ENCODE data around the gene B2M.
"Not testable (repeated sequence)": the region's sequence is repeated elsewhere in the genome, so short reads cannot be mapped to it uniquely, and the experiment has no call there.

Gene B2M

GRCh38 chr15:44692659-44693058, 18.7 kb upstream of the B2M start:
- TF ChIP-seq GATA1 (IDR thresholded peaks at IDR 0.05; ENCODE audit: low read depth, low read length) (no peak), POLR2A (IDR thresholded peaks at IDR 0.05; ENCODE audit: low read length) (no peak)
- no peak for DNase-seq

GRCh38 chr15:44694416-44694815, 16.9 kb upstream of the B2M start:
- TF ChIP-seq GATA1 (IDR thresholded peaks at IDR 0.05; ENCODE audit: low read depth, low read length) (no peak), POLR2A (IDR thresholded peaks at IDR 0.05; ENCODE audit: low read length) (no peak)
- DNase-seq, result no peak

DNA sequence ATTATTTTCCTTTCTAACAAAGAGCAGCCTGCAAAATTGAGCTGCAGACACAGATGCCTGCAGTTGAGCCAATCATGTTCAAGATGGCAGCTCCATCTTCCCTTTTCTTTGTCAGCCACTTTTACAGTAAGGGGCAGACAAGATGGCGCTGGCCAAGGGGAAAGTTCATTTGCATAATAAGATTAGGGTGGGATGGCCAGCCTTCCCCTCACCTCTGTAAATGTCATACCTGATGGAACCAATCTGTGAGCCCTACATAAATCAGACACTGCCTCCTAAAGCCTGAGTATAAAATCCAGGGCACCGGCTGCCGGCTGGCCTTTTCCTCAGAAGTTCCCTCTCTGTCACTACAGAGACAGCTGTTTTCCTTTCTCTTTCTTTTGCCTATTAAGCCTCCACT, 16.0 kb upstream of the B2M start:
- no peak for DNase-seq
- no peak for TF ChIP-seq GATA1 (IDR thresholded peaks at IDR 0.05; ENCODE audit: low read depth, low read length)
- no peak for TF ChIP-seq POLR2A (IDR thresholded peaks at IDR 0.05; ENCODE audit: low read length)

GRCh38 chr15:44697014-44697413, 14.3 kb upstream of the B2M start:
- TF ChIP-seq POLR2A (IDR thresholded peaks at IDR 0.05; ENCODE audit: low read length), result no peak
- TF ChIP-seq GATA1 (IDR thresholded peaks at IDR 0.05; ENCODE audit: low read depth, low read length), result no peak
- DNase-seq, result no peak

DNA sequence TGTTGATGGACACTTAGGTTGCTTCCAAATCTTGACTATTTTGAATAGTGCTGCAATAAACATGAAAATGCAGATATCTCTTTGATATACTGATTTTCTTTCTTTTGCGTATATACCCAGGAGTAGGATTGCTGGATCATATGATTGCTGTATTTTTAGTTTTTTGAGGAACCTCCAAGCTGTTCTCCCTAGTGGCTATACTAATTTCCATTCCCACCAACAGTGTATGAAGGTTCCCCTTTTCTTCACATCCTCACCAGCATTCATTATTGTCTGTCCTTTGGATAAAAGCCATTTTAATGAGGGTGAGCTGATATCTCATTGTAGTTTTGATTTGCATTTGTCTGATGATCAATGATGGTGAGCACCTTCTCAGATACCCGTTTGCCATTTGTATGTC, 12.7 kb upstream of the B2M start:
- DNase-seq, result no peak
- TF ChIP-seq GATA1 (IDR thresholded peaks at IDR 0.05; ENCODE audit: low read depth, low read length), result no peak
- TF ChIP-seq POLR2A (IDR thresholded peaks at IDR 0.05; ENCODE audit: low read length), result no peak

DNA sequence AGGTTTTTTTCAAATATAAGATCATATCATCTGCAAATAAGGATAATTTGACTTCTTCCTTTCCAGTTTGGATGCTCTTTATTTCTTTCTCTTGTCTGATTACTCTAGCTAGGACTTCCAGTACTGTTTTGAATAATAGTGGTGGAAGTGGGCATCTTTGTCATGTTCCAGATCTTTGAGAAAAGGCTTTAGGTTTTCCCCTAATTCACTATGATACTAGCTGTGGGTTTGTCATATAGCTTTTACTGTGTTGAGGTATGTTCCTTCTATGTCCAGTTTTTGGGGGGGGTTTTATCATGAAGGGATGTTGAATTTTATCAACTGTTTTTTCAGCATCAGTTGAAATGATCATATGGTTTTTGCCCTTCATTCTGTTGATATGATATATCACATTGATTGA, 10.6 kb upstream of the B2M start:
- not testable (repeated sequence) for DNase-seq

GRCh38 chr15:44705986-44706385, 5.3 kb upstream of the B2M start:
- TF ChIP-seq POLR2A (IDR thresholded peaks at IDR 0.05; ENCODE audit: low read length) (no peak), GATA1 (IDR thresholded peaks at IDR 0.05; ENCODE audit: low read depth, low read length) (no peak)
- DNase-seq, result no peak

DNA sequence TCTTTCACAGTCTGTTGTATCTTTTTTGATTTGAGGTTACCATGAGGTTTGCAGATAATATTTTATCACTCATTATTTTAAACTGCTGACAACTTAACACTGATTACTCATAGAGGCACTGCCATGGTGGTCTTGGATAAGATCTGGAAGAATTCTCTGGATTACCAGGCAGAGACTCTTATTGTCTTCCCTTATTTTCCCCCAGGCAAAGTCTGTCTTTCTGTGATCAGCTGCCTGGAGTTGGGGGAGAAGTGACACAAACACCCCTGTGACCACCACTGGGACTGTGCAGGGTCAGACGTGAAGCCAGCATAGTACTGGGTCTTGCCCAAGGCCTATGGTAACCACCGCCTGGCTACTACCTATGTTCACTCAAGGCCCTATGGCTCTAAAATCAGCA, 4.9 kb upstream of the B2M start:
- no peak for TF ChIP-seq POLR2A (IDR thresholded peaks at IDR 0.05; ENCODE audit: low read length)
- no peak for TF ChIP-seq GATA1 (IDR thresholded peaks at IDR 0.05; ENCODE audit: low read depth, low read length)
- DNase-seq, result no peak

DNA sequence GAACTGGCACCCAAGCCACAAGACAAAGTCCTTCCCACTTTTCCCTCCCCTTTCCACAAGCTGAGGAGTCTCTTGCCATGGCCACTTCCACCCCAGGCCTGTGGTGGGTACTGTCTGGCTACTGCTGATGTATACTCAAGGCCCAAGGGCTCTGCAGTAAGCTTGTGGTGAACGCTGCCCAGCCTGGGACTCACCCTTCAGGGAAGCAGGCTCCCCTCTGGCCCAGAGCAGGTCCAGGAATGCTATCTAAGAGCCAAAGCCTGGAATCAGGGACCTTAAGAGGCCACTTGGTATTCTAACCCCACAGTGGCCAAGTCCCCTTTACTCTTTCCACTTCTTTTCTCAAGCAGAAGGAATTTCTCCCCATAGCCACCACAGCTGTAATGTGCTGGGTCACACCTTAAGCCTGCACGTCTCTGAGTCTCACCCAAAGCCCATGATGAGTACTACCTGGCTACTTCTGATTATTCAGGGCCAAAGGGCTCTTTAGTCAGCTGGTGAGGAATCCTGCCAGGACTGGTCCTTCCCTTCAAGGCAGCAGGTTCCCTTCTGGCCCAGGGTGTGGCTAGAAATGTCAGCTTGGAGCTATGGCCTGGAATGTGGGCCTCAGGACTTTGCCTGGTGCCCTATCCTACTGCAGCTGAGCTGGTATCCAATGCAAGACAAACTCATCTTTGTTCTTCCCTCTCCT, 4.2 kb upstream of the B2M start:
- no peak for DNase-seq
- no peak for TF ChIP-seq GATA1 (IDR thresholded peaks at IDR 0.05; ENCODE audit: low read depth, low read length)
- TF ChIP-seq POLR2A (IDR thresholded peaks at IDR 0.05; ENCODE audit: low read length), result no peak

DNA sequence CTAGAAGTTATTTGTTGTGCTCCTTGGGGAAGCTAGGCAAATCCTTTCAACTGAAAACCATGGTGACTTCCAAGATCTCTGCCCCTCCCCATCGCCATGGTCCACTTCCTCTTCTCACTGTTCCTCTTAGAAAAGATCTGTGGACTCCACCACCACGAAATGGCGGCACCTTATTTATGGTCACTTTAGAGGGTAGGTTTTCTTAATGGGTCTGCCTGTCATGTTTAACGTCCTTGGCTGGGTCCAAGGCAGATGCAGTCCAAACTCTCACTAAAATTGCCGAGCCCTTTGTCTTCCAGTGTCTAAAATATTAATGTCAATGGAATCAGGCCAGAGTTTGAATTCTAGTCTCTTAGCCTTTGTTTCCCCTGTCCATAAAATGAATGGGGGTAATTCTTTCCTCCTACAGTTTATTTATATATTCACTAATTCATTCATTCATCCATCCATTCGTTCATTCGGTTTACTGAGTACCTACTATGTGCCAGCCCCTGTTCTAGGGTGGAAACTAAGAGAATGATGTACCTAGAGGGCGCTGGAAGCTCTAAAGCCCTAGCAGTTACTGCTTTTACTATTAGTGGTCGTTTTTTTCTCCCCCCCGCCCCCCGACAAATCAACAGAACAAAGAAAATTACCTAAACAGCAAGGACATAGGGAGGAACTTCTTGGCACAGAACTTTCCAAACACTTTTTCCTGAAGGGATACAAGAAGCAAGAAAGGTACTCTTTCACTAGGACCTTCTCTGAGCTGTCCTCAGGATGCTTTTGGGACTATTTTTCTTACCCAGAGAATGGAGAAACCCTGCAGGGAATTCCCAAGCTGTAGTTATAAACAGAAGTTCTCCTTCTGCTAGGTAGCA, 851 bp upstream of the B2M start:
- peak; percentile 65 for DNase-seq

DNA sequence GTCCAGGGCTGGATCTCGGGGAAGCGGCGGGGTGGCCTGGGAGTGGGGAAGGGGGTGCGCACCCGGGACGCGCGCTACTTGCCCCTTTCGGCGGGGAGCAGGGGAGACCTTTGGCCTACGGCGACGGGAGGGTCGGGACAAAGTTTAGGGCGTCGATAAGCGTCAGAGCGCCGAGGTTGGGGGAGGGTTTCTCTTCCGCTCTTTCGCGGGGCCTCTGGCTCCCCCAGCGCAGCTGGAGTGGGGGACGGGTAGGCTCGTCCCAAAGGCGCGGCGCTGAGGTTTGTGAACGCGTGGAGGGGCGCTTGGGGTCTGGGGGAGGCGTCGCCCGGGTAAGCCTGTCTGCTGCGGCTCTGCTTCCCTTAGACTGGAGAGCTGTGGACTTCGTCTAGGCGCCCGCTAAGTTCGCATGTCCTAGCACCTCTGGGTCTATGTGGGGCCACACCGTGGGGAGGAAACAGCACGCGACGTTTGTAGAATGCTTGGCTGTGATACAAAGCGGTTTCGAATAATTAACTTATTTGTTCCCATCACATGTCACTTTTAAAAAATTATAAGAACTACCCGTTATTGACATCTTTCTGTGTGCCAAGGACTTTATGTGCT, 527 bp downstream of the B2M start:
- TF ChIP-seq POLR2A (IDR thresholded peaks at IDR 0.05; ENCODE audit: low read length), result no peak
- no peak for TF ChIP-seq GATA1 (IDR thresholded peaks at IDR 0.05; ENCODE audit: low read depth, low read length)
- peak; percentile 79 to 86 for DNase-seq

More for the DNA sequence above, 851 bp upstream of the B2M start:
- TF ChIP-seq POLR2A (IDR thresholded peaks at IDR 0.05; ENCODE audit: low read length) (no peak), GATA1 (IDR thresholded peaks at IDR 0.05; ENCODE audit: low read depth, low read length) (no peak)

DNA sequence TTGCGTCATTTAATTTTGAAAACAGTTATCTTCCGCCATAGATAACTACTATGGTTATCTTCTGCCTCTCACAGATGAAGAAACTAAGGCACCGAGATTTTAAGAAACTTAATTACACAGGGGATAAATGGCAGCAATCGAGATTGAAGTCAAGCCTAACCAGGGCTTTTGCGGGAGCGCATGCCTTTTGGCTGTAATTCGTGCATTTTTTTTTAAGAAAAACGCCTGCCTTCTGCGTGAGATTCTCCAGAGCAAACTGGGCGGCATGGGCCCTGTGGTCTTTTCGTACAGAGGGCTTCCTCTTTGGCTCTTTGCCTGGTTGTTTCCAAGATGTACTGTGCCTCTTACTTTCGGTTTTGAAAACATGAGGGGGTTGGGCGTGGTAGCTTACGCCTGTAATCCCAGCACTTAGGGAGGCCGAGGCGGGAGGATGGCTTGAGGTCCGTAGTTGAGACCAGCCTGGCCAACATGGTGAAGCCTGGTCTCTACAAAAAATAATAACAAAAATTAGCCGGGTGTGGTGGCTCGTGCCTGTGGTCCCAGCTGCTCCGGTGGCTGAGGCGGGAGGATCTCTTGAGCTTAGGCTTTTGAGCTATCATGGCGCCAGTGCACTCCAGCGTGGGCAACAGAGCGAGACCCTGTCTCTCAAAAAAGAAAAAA, 1.2 kb downstream of the B2M start:
- DNase-seq, result peak; percentile 86 to 89
- TF ChIP-seq POLR2A (IDR thresholded peaks at IDR 0.05; ENCODE audit: low read length) (no peak), GATA1 (IDR thresholded peaks at IDR 0.05; ENCODE audit: low read depth, low read length) (no peak)

- DNase-seq, result peak; percentile 38 to 56
- TF ChIP-seq POLR2A (IDR thresholded peaks at IDR 0.05; ENCODE audit: low read length), result no peak
- no peak for TF ChIP-seq GATA1 (IDR thresholded peaks at IDR 0.05; ENCODE audit: low read depth, low read length)
These were observed 2.0 kb downstream of the B2M start for GRCh38 chr15:44713006-44713966.

All from erythroblast (primary cell).